Effector CD8-positive, alpha-beta T cell (primary cell): ENCODE measurements around the gene DUSP3.
"Not testable (repeated sequence)": the region's sequence is repeated elsewhere in the genome, so short reads cannot be mapped to it uniquely, and the experiment has no call there.

Experiments
- DNase-seq: peaks from one replicate; lab custom pipeline; 2025; lab: John Stamatoyannopoulos, UW

DUSP3 gene

GRCh38 chr17:43801844-43802243 is 23.1 kb upstream of the DUSP3 start:
- DNase-seq: no peak

- DNase-seq: no peak
These were observed 22.0 kb upstream of the DUSP3 start for GRCh38 chr17:43800736-43801135.

- no peak for DNase-seq
These were observed 20.3 kb upstream of the DUSP3 start for GRCh38 chr17:43799047-43799446.

- not testable (repeated sequence) for DNase-seq
These were observed 19.2 kb upstream of the DUSP3 start for GRCh38 chr17:43798024-43798423.

GRCh38 chr17:43792668-43793067 is 13.9 kb upstream of the DUSP3 start:
- not testable (repeated sequence) for DNase-seq

GRCh38 chr17:43791589-43791988 is 12.8 kb upstream of the DUSP3 start:
- DNase-seq: no peak

- DNase-seq: no peak
These were observed 11.6 kb upstream of the DUSP3 start for GRCh38 chr17:43790311-43790940.

- no peak for DNase-seq
These were observed 10.7 kb upstream of the DUSP3 start for GRCh38 chr17:43789482-43789881.

- no peak for DNase-seq
These were observed 9.8 kb upstream of the DUSP3 start for GRCh38 chr17:43788540-43788939.

- no peak for DNase-seq
These were observed 9.0 kb upstream of the DUSP3 start for GRCh38 chr17:43787728-43788127.

- no peak for DNase-seq
These were observed 5.9 kb upstream of the DUSP3 start for GRCh38 chr17:43784628-43785101.

- DNase-seq: no peak
These were observed 5.3 kb upstream of the DUSP3 start for GRCh38 chr17:43784068-43784467.

- no peak for DNase-seq
These were observed 4.3 kb upstream of the DUSP3 start for GRCh38 chr17:43782913-43783680.

- no peak for DNase-seq
These were observed 1.4 kb upstream of the DUSP3 start, which contains the start of gene CFAP97D1 for GRCh38 chr17:43780135-43780534. TSS of gene CFAP97D1 (plus strand) at chr17:43780435. CDS start at chr17:43780463, 28 bp downstream.

- DNase-seq: no peak
These were observed 658 bp upstream of the DUSP3 start for GRCh38 chr17:43779145-43780125.

GRCh38 chr17:43774304-43775250 is 4.2 kb downstream of the DUSP3 start:
- DNase-seq: no peak

- DNase-seq: no peak
These were observed 5.7 kb downstream of the DUSP3 start for GRCh38 chr17:43772877-43773648.

GRCh38 chr17:43771463-43771862 is 7.3 kb downstream of the DUSP3 start:
- DNase-seq: no peak

GRCh38 chr17:43770957-43771356 is 7.8 kb downstream of the DUSP3 start:
- DNase-seq: no peak

GRCh38 chr17:43769859-43770258 is 8.9 kb downstream of the DUSP3 start:
- DNase-seq: no peak
